ENCODE measurements around the gene PTPRU.

GRCh38 chr1:29343476-29343875 is 107.2 kb downstream of the PTPRU start:
- no peak for TF ChIP-seq POLR2A (IDR thresholded peaks at IDR 0.05; ENCODE audit: control extremely low read depth in 1 of 2, low read depth in 2 of 2, low read length in 2 of 2)
- TF ChIP-seq, protein P1, sequence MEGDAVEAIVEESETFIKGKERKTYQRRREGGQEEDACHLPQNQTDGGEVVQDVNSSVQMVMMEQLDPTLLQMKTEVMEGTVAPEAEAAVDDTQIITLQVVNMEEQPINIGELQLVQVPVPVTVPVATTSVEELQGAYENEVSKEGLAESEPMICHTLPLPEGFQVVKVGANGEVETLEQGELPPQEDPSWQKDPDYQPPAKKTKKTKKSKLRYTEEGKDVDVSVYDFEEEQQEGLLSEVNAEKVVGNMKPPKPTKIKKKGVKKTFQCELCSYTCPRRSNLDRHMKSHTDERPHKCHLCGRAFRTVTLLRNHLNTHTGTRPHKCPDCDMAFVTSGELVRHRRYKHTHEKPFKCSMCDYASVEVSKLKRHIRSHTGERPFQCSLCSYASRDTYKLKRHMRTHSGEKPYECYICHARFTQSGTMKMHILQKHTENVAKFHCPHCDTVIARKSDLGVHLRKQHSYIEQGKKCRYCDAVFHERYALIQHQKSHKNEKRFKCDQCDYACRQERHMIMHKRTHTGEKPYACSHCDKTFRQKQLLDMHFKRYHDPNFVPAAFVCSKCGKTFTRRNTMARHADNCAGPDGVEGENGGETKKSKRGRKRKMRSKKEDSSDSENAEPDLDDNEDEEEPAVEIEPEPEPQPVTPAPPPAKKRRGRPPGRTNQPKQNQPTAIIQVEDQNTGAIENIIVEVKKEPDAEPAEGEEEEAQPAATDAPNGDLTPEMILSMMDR (IDR thresholded peaks at IDR 0.05; ENCODE audit: control extremely low read depth in 1 of 3, insufficient read depth in 1 of 3, low read depth in 1 of 3, low read length in 3 of 3), result no peak

Data from H1 (cell line).